ENCODE measurements around the gene SLC39A5.
A peak's percentile ranks its signal among the peaks of the same experiment; 100 is the strongest.
"Not testable (repeated sequence)": the region's sequence is repeated elsewhere in the genome, so short reads cannot be mapped to it uniquely, and the experiment has no call there.

Gene SLC39A5

DNA sequence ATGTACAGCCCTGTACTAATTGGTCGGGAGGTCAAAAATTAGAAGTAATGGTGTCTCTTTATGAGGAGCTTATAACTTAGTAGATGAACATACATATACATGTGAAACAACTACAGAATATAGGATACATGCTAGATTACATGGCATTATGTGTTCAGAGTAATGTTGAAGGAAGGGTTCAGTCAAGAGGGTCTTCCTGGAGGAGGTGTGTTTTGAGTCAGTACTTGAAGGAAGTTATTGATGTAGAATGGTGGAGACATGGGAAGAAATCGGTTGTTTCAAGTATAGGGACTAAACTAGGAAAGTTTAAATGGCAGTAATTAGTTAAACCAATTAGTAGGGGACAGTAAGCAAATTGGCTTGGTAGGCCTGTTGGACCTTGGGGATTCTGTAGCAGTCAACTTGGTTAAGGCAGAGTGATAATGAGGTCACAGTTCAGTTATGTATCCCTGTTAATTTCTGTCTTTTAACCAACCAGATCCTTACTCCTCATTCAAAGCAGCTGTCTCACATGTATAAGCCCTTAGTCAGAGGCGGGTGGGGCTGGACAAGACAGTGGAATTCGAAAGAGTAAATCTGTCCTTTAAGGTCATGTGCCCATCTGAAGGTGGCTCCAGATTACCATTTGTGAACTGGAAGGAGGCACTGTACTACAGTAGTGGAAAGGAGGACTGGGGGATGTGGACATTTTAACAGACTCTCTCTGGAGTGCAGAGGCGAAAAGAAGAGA is 31.8 kb downstream of the SLC39A5 start:
- Histone ChIP-seq H3K36me3 (replicated peaks in 1 of 2; ENCODE audit: control insufficient read depth in 2 of 2, insufficient read depth in 2 of 2, low read length in 2 of 2) (peaks cover 4 to 6% of the 10 kb centered on the region in 2 donors), H2BK15ac (ENCODE audit: low read length) (no peak overlapping the region), H3K4me2 (ENCODE audit: insufficient read depth, low read length, poor library complexity, severe bottlenecking) (no peak overlapping the region), H3K27me3 (ENCODE audit: control insufficient read depth in 3 of 3, insufficient read depth in 3 of 3, low read depth in 1 of 3, low read length in 3 of 3) (no peaks in the 10 kb centered on the region), H2AFZ (ENCODE audit: low read length) (no peak overlapping the region), H2AK5ac (ENCODE audit: low read depth, low read length) (no peak overlapping the region), H4K91ac (ENCODE audit: low read depth, low read length, poor library complexity) (no peak overlapping the region), H3K23ac (ENCODE audit: low read depth, low read length, poor library complexity) (no peak overlapping the region), H2BK120ac (ENCODE audit: low read depth, low read length) (no peak overlapping the region), H3K79me1 (ENCODE audit: low read depth, low read length) (peaks cover 8% of the 10 kb centered on the region), H3K18ac (ENCODE audit: low read length) (no peak overlapping the region), H3K14ac (ENCODE audit: low read length) (no peak overlapping the region), H4K8ac (ENCODE audit: low read depth, low read length) (no peak overlapping the region), H3K4me1 (ENCODE audit: control insufficient read depth in 2 of 2, insufficient read depth in 1 of 2, low read depth in 1 of 2, low read length in 2 of 2) (peaks cover 9 to 13% of the 10 kb centered on the region in 2 donors), H2BK12ac (ENCODE audit: low read length) (no peak overlapping the region), H3K9me3 (replicated peaks in 1 of 2; ENCODE audit: control insufficient read depth in 2 of 2, insufficient read depth in 1 of 2, low read depth in 1 of 2, low read length in 2 of 2) (no peaks in the 10 kb centered on the region), H2BK5ac (ENCODE audit: low read length) (no peak overlapping the region), H3K4me3 (ENCODE audit: low read length in 2 of 2) (no peak overlapping the region), H3K9ac (ENCODE audit: low read depth, low read length, poor library complexity) (no peak overlapping the region), H3K4ac (ENCODE audit: low read length) (no peak overlapping the region), H3K27ac (replicated peaks; ENCODE audit: low read length) (no peak overlapping the region)
- WGBS, 2 donors (ENCODE audit: extremely low coverage in 2 of 2, insufficient read length in 2 of 2, insufficient replicate concordance in 1 of 2): no CpG with 5 or more reads among the region's 5 CpGs
- no peak for DNase-seq (ENCODE audit: low spot score)

DNA sequence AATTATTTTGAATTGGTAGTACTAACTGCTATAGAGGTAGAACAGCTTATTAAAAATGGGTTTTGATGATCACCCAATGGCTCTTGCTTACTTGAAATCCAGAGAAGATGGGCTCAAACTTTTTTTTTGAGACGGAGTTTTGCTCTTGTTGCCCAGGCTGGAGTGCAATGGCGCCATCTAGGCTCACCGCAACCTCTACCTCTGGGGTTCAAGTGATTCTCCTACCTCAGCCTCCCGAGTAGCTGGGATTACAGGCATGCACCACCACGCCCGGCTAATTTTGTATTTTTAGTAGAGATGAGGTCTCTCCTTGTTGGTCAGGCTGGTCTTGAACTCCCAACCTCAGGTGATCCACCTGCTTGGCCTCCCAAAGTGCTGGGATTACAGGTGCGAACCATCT is 33.1 kb downstream of the SLC39A5 start:
- H3K23ac ChIP-seq (ENCODE audit: low read depth, low read length, poor library complexity); H4K91ac ChIP-seq (ENCODE audit: low read depth, low read length, poor library complexity); H3K14ac ChIP-seq (ENCODE audit: low read length); H4K8ac ChIP-seq (ENCODE audit: low read depth, low read length); H2BK5ac ChIP-seq (ENCODE audit: low read length); H2BK15ac ChIP-seq (ENCODE audit: low read length); H3K36me3 ChIP-seq (replicated peaks in 1 of 2; ENCODE audit: control insufficient read depth in 2 of 2, insufficient read depth in 2 of 2, low read length in 2 of 2); H2AFZ ChIP-seq (ENCODE audit: low read length); H2BK12ac ChIP-seq (ENCODE audit: low read length); H2AK5ac ChIP-seq (ENCODE audit: low read depth, low read length); H3K79me1 ChIP-seq (ENCODE audit: low read depth, low read length); H3K4ac ChIP-seq (ENCODE audit: low read length); H2BK120ac ChIP-seq (ENCODE audit: low read depth, low read length); DNase-seq (ENCODE audit: low spot score); H3K18ac ChIP-seq (ENCODE audit: low read length); H3K27ac ChIP-seq (replicated peaks; ENCODE audit: low read length); H3K9me3 ChIP-seq (replicated peaks in 1 of 2; ENCODE audit: control insufficient read depth in 2 of 2, insufficient read depth in 1 of 2, low read depth in 1 of 2, low read length in 2 of 2); H3K4me3 ChIP-seq (ENCODE audit: low read length in 2 of 2); H3K9ac ChIP-seq (ENCODE audit: low read depth, low read length, poor library complexity); H3K4me2 ChIP-seq (ENCODE audit: insufficient read depth, low read length, poor library complexity, severe bottlenecking); H3K27me3 ChIP-seq (ENCODE audit: control insufficient read depth in 3 of 3, insufficient read depth in 3 of 3, low read depth in 1 of 3, low read length in 3 of 3): not testable (repeated sequence)
- WGBS, 2 donors (ENCODE audit: extremely low coverage in 2 of 2, insufficient read length in 2 of 2, insufficient replicate concordance in 1 of 2): no CpG with 5 or more reads among the region's 7 CpGs
- H3K4me1 ChIP-seq (ENCODE audit: control insufficient read depth in 2 of 2, insufficient read depth in 1 of 2, low read depth in 1 of 2, low read length in 2 of 2): peaks cover 8 to 11% of the 10 kb centered on the region in 2 donors

DNA sequence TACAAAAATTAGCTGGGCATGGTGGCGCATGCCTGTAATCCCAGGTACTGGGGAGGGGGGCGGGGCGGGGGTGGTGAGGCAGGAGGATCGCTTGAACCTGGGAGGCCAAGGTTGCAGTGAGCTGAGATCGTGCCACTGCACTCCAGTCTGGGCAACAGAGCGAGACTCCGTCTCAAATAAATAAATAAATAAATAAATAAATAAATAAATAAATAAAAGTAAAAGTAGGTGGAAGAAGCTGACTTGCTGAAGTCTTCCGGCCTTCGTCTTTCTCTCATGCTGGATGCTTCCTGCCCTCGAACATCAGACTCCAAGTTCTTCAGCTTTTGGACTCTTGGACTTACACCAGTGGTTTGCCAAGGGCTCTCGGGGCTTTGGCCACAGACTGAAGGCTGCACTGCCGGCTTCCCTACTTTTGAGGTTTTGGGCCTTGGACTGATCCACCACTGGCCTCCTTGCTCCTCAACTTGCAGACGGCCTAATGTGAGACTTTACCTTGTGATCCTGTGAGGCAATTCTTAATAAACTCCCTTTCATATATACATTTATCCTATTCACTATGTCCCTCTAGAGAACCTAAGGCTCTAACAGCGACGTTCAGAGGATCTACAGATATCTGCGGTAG is 36.3 kb downstream of the SLC39A5 start:
- H2BK120ac ChIP-seq (ENCODE audit: low read depth, low read length); H2BK12ac ChIP-seq (ENCODE audit: low read length); H3K27me3 ChIP-seq (ENCODE audit: control insufficient read depth in 3 of 3, insufficient read depth in 3 of 3, low read depth in 1 of 3, low read length in 3 of 3); H3K18ac ChIP-seq (ENCODE audit: low read length); H3K79me1 ChIP-seq (ENCODE audit: low read depth, low read length); DNase-seq (ENCODE audit: low spot score); H4K91ac ChIP-seq (ENCODE audit: low read depth, low read length, poor library complexity); H3K9ac ChIP-seq (ENCODE audit: low read depth, low read length, poor library complexity); H3K23ac ChIP-seq (ENCODE audit: low read depth, low read length, poor library complexity); H3K4ac ChIP-seq (ENCODE audit: low read length); H2AK5ac ChIP-seq (ENCODE audit: low read depth, low read length); H3K9me3 ChIP-seq (replicated peaks in 1 of 2; ENCODE audit: control insufficient read depth in 2 of 2, insufficient read depth in 1 of 2, low read depth in 1 of 2, low read length in 2 of 2); H4K8ac ChIP-seq (ENCODE audit: low read depth, low read length); H3K4me1 ChIP-seq (ENCODE audit: control insufficient read depth in 2 of 2, insufficient read depth in 1 of 2, low read depth in 1 of 2, low read length in 2 of 2); H3K14ac ChIP-seq (ENCODE audit: low read length): not testable (repeated sequence)
- peak overlapping the region; percentile 70 for H2BK5ac ChIP-seq (ENCODE audit: low read length)
- H3K27ac ChIP-seq (replicated peaks; ENCODE audit: low read length): peak overlapping the region; percentile 98
- WGBS, 2 donors (ENCODE audit: extremely low coverage in 2 of 2, insufficient read length in 2 of 2, insufficient replicate concordance in 1 of 2): no CpG with 5 or more reads among the region's 16 CpGs
- peak overlapping the region; percentile 67 for H3K4me2 ChIP-seq (ENCODE audit: insufficient read depth, low read length, poor library complexity, severe bottlenecking)
- H3K4me3 ChIP-seq (ENCODE audit: low read length in 2 of 2): peak overlapping the region; percentile 79 to 90
- peaks cover 13 to 28% of the 10 kb centered on the region in 2 donors for H3K36me3 ChIP-seq (replicated peaks in 1 of 2; ENCODE audit: control insufficient read depth in 2 of 2, insufficient read depth in 2 of 2, low read length in 2 of 2)
- peak overlapping the region; percentile 82 for H2BK15ac ChIP-seq (ENCODE audit: low read length)
- H2AFZ ChIP-seq (ENCODE audit: low read length): peak overlapping the region; percentile 100

DNA sequence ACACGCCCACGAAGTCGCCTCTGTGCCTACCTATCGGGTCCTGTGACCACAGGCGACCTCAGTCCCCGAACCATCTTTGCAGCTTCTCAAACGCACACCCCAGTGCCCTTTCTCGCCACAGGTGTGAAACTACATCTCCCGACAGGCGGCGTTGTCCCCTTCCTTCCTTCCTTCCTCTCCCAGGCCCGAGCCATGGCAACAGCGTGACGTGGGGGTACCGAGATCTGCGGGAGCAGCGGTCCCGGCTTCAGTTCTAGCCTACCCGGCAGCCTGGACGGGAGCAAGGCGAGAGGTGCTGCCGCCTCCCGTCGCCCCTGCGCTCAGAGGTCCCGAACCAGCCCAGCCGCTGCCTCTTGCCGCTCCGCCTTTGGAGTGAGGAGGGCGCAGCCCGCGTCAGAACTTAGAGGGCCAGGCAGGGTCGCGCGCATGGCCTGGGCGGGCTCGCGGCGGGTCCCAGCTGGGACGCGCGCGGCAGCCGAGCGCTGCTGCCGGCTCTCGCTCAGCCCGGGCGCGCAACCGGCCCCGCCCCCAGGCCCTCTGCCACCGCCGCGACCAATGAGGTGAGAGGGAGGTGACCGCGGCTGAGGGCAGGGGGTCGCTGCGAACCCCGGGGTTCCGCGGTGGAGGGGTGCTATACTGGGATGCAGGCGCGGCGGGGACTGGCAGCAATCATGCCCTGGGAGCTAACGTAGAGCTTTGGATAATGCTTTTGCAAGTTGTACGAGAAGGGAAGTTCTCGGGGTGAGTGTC is 37.0 kb downstream of the SLC39A5 start, which contains the start of gene COQ10A:
Gene COQ10A (plus strand): TSS at position 250 of the 750 bp plus-strand sequence. CDS start 177 bp downstream, at position 427.
- peak within 1 kb of the TSS; percentile 79 to 90 for H3K4me3 ChIP-seq (ENCODE audit: low read length in 2 of 2)
- H3K79me1 ChIP-seq (ENCODE audit: low read depth, low read length): peaks cover 2% of the 10 kb centered on the region
- peak within 1 kb of the TSS; percentile 100 for H2AFZ ChIP-seq (ENCODE audit: low read length)
- H3K18ac ChIP-seq (ENCODE audit: low read length): peak within 1 kb of the TSS; percentile 97
- H3K4ac ChIP-seq (ENCODE audit: low read length): no peak within 1 kb of the TSS
- peaks cover 8% of the 10 kb centered on the region in 2 donors for H3K4me1 ChIP-seq (ENCODE audit: control insufficient read depth in 2 of 2, insufficient read depth in 1 of 2, low read depth in 1 of 2, low read length in 2 of 2)
- peak within 1 kb of the TSS; percentile 71 for H3K4me2 ChIP-seq (ENCODE audit: insufficient read depth, low read length, poor library complexity, severe bottlenecking)
- H4K8ac ChIP-seq (ENCODE audit: low read depth, low read length): no peak within 1 kb of the TSS
- no peak within 1 kb of the TSS for H3K14ac ChIP-seq (ENCODE audit: low read length)
- no peaks in the 10 kb centered on the region for H3K9me3 ChIP-seq (replicated peaks in 1 of 2; ENCODE audit: control insufficient read depth in 2 of 2, insufficient read depth in 1 of 2, low read depth in 1 of 2, low read length in 2 of 2)
- no peak within 1 kb of the TSS for H4K91ac ChIP-seq (ENCODE audit: low read depth, low read length, poor library complexity)
- H2BK120ac ChIP-seq (ENCODE audit: low read depth, low read length): peak within 1 kb of the TSS; percentile 65
- WGBS, 2 donors (ENCODE audit: extremely low coverage in 2 of 2, insufficient read length in 2 of 2, insufficient replicate concordance in 1 of 2): no CpG with 5 or more reads among the region's 68 CpGs
- no peak within 1 kb of the TSS for H2AK5ac ChIP-seq (ENCODE audit: low read depth, low read length)
- peak within 1 kb of the TSS; percentile 88 for H2BK12ac ChIP-seq (ENCODE audit: low read length)
- H3K27ac ChIP-seq (replicated peaks; ENCODE audit: low read length): peak within 1 kb of the TSS; percentile 98
- peak; percentile 87 for DNase-seq (ENCODE audit: low spot score)
- H3K9ac ChIP-seq (ENCODE audit: low read depth, low read length, poor library complexity): peak within 1 kb of the TSS; percentile 95
- peak within 1 kb of the TSS; percentile 70 for H2BK5ac ChIP-seq (ENCODE audit: low read length)
- H3K23ac ChIP-seq (ENCODE audit: low read depth, low read length, poor library complexity): peak within 1 kb of the TSS; percentile 97
- peak within 1 kb of the TSS; percentile 82 for H2BK15ac ChIP-seq (ENCODE audit: low read length)
- H3K27me3 ChIP-seq (ENCODE audit: control insufficient read depth in 3 of 3, insufficient read depth in 3 of 3, low read depth in 1 of 3, low read length in 3 of 3): no peaks in the 10 kb centered on the region
- peaks cover 13 to 35% of the 10 kb centered on the region in 2 donors for H3K36me3 ChIP-seq (replicated peaks in 1 of 2; ENCODE audit: control insufficient read depth in 2 of 2, insufficient read depth in 2 of 2, low read length in 2 of 2)
